Tibial nerve (tissue), 3 donors: ENCODE measurements around the gene MT3.
"Not testable (repeated sequence)": the region's sequence is repeated elsewhere in the genome, so short reads cannot be mapped to it uniquely, and the experiment has no call there.

Experiments
- POLR2A ChIP-seq, 2 donors: fragments of 450-650 bp; IDR thresholded peaks; one replicate each; pipeline ENCODE4 v1.6.1; 2017; ENCODE audit warnings: antibody characterized with exemption in 2 of 2, mild to moderate bottlenecking in 2 of 2, moderate library complexity in 2 of 2
- TF ChIP-seq, protein P1 (sequence below), 5 experiments: fragments of 200-600 bp in 3 of 5; fragments of 450-650 bp in 2 of 5; sonication (generic) in 3 of 5; IDR thresholded peaks; one replicate each; pipeline ENCODE4 v1.5.1; 2016 to 2019; ENCODE audit warnings: antibody characterized with exemption in 5 of 5, mild to moderate bottlenecking in 3 of 5, moderate library complexity in 2 of 5

- TF ChIP-seq, protein P1, sequence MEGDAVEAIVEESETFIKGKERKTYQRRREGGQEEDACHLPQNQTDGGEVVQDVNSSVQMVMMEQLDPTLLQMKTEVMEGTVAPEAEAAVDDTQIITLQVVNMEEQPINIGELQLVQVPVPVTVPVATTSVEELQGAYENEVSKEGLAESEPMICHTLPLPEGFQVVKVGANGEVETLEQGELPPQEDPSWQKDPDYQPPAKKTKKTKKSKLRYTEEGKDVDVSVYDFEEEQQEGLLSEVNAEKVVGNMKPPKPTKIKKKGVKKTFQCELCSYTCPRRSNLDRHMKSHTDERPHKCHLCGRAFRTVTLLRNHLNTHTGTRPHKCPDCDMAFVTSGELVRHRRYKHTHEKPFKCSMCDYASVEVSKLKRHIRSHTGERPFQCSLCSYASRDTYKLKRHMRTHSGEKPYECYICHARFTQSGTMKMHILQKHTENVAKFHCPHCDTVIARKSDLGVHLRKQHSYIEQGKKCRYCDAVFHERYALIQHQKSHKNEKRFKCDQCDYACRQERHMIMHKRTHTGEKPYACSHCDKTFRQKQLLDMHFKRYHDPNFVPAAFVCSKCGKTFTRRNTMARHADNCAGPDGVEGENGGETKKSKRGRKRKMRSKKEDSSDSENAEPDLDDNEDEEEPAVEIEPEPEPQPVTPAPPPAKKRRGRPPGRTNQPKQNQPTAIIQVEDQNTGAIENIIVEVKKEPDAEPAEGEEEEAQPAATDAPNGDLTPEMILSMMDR (IDR thresholded peaks at IDR 0.05) = not testable (repeated sequence)
- TF ChIP-seq POLR2A (IDR thresholded peaks at IDR 0.05) = not testable (repeated sequence)
Measured at GRCh38 chr16:56621665-56622445, 32.5 kb downstream of the MT3 start.
